ENCODE measurements around the gene TNS4.

Gene TNS4

DNA sequence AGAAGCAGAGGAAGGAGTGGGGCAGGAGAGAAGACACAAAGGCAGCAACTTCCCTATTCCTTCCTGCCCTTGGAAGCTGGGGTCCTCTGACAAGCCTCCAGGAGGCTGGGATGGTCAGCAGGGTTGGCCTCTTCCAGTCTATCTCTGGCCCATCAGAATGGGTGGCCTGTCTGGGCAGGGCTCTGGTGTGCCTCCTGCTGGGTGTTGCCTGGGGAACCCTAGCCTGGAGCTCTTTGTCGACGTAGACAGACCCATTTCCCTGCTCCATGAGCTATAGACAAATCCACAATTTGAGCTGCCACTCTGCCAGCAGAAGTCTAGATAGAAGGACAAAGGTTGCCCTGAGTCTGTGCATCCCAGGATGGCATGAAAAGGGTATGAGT is 46.8 kb downstream of the TNS4 start:
- no peak for DNase-seq

DNA sequence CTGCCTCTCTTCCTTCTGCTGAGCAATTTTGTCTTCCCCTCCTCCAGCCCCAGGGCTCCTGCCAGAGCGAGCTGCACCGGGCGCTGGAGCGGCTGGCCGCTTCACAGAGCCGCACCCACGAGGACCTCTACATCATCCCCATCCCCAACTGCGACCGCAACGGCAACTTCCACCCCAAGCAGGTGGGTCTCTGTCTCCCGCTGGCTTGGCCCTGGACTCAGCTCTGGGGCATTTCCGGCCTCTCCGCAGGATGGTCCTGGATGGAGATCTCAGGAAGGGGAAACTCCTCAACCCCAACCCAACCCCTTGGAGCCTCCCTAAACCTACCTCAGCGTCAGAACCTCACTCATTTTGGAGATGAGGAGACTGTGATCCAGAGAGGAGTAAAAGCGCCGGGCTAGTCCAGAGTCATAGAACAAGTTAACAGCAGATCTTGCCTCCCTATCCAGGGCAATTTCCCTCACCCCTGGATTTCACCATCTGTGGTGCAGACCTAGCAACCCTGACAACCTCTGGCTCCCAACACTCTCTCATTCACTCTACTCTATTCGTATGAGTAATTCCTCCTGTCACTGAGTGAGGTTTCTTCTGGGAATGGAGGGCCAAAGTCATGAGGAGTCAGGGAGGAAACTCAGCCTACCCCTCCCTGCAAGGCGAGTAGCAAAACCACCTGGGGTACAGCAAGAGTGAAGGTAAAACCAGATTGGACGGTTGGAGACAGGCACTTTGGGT is 47.4 kb downstream of the TNS4 start:
- DNase-seq = no peak

DNA sequence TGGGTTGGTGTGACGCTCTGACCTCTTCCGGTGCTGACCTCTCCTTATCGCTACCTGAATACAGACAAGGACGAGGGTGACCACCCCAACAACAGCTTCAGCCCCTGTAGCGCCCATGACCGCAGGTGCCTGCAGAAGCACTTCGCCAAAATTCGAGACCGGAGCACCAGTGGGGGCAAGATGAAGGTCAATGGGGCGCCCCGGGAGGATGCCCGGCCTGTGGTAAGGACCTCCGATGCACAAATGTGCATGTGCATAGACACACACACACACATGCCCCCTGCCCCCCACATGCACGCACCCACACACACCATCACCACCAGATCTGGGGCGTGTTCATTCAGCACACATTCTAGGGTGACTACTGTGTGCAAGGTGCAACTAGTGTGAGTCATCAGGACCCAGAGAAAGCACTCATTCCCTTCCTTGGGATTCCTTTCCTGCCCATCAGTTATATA is 48.5 kb downstream of the TNS4 start:
- no peak for DNase-seq

DNA sequence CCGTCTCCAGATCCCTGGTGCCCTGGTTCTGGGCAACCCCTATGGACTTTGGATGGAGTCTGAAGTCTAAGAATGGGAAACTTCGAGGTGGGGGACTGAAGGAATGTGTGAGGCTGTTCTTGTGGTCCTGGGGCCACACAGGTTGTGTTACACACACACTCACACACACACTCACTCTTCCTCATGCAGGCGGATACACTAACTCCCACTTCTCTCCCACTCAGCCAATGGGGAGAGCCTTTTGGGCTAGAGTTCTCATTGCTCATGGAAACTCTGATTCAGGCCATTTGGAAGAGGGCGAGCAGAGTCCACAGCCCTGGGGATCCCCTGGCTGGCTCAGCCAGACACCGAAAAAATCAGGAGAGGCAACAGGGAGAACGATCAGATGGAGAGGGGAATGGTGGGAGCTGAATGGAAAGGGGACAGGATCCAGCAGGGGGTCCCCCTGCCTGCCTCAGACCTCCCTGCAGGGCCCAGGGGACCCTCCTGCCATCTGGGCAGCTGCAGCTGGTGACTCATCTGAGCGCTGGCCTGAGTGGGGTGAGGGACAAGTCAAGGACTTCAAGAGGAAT is 49.1 kb downstream of the TNS4 start:
- peak; percentile 14 for DNase-seq

DNA sequence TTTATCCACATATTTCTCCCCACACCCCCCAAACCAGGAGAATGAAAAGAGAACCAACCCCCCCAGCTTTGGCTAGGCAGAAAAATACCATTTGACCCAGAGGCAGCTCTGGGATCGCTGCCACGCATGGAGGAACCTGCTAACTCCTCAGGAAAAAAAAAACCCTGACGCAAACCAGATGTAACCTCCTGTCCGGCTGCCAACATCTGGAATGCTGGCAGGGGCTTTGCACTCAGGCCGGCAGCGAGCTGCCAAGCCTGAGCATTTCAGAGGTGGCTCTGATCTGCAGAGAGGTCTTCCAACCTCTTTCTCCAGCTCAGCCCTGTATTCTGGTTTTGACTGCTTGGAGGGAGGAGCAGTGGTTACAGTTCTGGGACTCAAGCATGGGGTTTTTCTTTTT is 50.0 kb downstream of the TNS4 start:
- DNase-seq = no peak

DNA sequence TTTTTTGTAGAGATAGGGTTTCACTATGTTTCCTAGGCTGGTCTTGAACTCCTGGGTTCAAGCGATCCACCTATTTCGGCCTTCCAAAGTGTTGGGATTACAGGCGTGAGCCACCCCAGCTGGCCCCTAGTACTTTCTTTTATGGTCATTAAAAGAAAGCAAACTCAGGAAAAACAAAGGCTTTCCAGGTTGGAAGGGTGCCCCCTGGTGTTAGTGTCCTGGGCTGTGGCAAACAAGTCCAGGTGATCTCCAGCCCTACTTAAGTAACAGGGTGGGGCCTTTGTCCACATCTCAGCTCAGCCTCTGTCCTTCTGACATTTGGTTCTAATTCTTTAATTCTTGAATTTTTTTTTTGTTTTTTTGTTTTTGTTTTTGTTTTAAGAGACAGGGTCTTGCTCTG is 51.2 kb downstream of the TNS4 start:
- peak; percentile 46 for DNase-seq

DNA sequence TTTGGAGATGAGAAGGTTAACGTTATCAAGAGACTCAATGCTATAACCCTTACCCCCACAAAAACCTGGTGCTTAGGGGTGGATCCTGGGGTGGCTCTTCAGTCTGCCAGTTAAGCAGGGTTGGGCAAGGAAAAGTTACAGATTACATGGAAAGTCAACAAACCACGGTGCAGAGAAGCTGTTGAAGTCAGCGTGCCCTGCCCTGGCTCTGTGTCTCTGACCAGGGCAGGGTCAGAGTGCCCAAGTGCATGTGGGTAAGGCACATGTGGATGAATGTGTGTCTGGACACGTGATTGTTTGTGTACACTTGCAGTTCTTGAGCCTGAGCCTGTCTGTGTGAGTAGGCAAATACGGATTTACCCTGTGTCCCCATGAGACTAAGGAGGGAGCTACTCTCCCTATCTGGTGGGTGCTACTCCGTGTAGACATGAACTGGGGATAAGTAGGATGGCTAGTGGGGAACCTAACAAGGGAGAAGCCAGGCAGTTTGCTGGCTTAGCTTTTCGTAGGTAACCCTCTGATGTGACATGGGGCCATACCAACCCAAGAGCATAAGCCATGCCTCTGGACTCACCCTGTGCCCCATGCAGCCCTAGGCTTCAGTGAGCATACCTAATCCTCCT is 52.7 kb downstream of the TNS4 start:
- no peak for DNase-seq

DNA sequence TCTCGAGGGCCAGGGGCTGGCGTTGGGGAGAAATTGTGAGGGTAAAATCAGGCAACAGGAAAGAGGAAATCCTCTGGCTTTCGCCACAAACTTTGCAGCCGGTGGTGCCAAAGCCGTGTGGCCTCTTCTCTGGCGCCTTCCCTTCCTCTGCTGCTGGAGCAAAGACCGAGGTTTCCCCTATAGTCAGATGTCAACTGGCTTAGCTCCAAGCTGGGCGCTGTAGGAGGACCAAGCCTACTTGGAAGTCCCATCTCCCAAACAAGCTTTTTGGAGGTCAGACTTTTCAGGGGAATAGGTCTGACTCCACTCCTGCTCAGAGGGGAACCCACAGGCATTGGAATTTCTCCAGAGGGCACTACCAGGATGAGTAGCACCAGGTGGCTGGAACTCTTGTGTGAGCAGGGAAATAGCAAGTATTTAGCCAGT is 53.2 kb downstream of the TNS4 start:
- DNase-seq = no peak

DNA sequence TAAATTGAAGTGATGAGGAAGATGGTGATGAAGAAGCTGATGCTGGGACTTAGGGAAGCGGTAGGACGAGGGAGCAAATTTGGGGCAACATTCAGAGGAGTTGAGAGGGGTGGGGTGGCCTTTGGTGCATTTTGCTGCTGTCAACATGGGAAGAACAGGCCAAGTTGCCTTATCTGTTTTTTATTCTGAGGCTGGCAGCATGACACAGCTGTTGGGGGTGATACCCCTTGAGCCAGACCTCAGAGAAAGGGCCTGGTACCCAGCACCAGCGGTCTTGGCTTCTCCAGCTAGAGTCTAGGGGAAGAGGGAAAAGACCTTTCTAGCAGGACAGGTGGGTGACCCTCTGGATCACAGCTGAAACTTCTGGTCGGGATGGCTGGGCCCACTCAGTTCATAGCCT is 53.6 kb downstream of the TNS4 start:
- no peak for DNase-seq

DNA sequence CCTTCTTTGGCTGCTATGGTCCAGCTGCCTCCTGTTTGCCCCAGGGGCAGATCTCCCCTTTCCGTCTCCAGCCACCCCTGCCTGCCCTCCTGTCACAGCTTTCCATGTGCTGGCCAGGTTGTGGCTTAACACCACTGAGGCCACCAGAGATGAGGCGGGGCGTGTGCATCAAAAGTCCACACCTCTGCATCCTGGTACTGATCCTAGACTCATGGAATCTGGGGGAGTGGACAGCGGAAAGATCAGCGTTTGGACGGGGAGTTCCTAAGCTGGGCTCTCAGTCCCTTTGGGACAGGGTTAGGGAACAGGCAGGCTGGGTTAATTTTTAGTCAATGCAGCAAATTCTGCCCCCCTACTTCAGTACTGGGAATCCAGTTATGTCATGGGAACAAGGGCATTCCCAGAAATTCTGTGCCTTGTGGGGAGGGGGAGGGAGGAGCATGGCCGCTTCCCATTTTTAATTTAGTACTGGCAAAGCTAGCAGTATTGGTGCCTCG is 54.2 kb downstream of the TNS4 start:
- DNase-seq = no peak

DNA sequence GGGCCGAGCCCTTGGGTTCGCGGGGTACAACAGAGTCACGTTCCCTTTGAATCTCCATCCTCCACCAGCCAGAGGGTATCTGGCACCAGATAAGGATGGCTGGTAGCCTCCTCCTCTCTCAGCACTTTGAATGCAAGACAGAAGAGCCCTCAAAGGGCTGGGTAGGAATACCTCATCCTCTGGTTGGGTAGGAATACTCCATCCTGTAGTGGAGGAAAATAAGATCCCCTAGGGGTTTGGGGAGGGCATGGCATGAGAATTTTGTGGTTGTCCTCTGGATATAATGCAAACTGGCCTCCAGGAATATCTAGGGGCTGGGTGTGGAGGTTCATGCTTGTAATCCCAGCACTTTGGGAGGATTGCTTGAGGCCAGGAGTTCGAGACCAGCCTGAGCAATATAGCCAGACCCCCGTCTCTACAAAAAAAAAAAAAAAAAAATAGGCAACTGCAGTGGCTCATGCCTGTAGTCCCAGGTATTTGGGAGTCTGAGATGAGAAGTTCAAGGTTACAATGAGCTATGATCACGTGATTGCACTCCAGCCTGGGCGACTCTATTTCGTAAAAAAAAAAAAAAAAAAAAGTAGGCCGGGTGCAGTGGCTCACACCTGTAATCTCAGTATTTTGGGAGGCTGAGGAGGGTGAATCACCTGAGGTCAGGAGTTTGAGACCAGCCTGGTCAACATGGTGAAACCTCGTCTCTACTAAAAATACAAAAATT is 55.5 kb downstream of the TNS4 start:
- DNase-seq = no peak

DNA sequence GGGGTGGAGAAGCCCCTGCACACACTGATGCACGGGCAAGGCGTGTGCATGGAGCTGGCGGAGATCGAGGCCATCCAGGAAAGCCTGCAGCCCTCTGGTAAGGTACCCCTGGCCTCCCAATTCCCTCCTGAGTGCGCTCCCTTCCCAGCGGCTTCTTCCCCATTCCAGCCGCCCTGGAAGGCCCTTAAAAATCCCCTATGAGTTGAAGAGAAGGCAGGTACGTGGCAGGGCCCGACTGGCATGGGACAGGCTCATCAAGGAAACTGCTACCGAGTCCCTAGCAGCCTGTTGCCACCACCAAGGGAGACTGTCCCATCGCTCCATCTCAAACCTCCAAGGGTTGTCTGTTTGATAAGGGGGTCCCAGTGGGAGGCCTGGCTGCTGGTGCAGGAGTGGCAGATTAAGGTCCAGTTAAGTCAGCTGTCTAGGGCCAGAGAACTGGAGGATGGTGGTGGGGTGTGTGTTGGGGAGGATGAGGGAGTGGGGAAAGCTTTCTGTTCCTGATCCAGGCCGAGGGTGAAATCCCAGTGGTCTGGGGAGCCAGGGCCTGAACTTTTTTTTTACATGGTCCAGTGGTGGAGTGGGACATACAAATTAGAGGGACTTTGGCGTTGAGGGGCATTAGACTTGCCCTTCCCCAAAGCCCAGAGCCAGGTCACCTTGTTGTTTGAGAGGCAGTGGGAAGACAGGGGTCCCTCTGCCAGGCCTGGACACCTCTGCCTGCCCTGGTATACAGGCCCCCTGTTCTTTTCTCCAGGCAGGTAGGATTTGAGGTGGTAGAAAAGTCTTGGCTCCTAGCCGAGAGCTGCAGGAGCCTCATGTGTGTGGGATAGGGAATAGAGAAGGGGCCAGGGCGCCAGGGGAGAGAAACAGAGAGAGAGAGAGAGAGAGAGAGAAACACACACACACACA is 57.2 kb downstream of the TNS4 start:
- no peak for DNase-seq

DNA sequence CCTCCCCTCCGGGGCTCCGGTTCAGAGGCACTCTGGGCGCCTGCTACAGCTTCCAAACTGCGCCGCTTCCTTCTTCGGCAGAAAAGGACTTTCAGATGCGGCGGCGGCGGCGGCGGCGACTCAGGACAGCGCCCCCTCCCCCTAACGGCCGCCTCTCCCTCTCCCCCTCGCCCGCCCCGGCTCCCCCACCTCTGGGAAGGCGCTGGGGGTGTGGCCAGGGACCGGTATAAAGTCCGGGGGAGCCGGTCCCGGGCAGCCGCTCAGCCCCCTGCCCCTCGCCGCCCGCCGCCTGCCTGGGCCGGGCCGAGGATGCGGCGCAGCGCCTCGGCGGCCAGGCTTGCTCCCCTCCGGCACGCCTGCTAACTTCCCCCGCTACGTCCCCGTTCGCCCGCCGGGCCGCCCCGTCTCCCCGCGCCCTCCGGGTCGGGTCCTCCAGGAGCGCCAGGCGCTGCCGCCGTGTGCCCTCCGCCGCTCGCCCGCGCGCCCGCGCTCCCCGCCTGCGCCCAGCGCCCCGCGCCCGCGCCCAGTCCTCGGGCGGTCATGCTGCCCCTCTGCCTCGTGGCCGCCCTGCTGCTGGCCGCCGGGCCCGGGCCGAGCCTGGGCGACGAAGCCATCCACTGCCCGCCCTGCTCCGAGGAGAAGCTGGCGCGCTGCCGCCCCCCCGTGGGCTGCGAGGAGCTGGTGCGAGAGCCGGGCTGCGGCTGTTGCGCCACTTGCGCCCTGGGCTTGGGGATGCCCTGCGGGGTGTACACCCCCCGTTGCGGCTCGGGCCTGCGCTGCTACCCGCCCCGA is 58.0 kb downstream of the TNS4 start, which contains the start of gene IGFBP4:
Gene IGFBP4 (plus strand): TSS at position 255 of the 792 bp plus-strand sequence. CDS start 286 bp downstream, at position 541.
- peak; percentile 66 for DNase-seq

DNA sequence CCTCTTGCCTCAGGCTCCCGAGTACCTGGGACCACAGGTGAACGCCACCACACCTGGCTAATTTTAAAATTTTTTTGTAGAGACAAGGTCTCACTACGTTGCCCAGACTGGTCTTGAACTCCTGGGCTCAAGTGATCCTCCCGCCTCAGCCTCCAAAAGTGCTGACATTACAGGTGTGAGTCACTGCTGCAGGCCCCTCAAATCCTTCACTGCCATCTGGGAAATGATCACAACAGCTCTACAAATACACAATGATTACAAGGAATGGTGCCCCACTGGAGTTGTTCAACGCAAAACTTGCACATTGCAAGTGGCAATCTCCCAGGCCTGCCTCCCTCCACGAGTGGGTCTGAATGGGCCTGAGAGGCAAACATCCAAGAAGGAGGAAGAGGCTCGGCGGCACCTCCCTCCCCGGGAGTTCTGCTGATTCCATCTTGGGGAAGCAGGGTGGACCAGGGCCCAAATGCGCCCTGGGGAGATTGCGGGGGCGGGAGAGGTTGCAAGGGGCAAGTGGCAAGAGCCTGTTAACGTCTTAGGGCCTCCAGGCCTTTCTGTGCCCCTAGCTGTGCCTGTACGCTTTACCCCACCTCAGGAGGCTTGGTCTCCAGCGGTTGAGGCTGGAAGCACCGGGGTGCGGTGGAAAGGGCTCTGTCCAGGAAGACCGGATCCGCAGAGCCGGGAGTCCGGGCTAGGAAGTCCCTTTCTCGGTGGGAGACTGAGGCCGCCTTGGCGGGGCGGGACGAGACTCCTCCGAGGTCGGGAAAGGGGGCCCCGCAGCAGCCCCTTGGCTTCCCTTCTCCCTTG is 58.8 kb downstream of the TNS4 start:
- DNase-seq = no peak

DNA sequence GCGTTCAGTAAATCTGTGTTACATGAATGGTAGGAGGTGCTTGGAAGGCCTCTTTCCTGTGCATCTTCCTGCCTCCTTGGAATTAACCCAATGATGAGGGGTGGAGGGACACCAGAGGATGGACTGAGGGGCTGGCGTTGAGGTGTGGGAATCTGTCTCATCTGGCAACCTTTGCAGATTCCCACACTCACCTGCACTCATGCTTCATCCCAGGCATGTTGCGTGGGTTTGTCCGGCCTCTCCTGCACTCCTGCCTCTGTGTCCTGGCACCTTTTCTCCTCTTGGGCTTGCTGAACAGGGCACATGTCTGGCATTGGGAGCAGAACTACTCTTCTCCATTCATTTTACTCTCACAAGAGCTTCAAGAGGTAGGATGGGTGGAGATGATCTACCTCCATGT is 61.3 kb downstream of the TNS4 start:
- no peak for DNase-seq

DNA sequence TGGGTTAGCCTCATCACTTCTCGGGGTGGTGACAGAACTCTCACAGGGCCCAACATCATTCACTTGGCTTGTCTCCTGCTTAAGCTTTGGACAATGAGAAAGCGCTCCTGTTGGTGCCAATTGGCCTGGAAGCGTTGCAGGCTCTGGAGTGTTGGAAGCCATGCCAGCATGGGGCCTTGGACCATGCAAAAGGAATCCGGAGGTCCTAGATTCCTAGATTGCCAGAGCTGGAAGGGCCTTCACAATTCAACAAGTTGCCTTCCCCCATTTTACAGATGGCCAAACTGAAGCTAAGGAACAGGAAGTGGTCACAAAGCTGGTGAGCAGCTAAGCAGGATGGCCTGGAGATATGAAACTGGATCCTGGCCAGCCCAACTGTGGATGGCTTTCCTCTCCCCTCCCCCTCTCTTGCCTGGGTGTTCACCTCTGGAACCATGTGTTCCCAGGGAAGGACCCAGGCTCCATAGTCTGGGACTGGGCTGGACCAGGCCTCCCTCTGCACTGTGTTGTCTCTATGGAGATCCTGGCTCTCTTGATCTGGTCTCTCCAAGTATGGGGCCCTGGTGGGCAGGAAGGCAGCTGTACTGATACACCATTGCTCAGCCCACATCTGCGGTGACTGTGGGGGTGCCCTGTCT is 64.2 kb downstream of the TNS4 start:
- no peak for DNase-seq

DNA sequence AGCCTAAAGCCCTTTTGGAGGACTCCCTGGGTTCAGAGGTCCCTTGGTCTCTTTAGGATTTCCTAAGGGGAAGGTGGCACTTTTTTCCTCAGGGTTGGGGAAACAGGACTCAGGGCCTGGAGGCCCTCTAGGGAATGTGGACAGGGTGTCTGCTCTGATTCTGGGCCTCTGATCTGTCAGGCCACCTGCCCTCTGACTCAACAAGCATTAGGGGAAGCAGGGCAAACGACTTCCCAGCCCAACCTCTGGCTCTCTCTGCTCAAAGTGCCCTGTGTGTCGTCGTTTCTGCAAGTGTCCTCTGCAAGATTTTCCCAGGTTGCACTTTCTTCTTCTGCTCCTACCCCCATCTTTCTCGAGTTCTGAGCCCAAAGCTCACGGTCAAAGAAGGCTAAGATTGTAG is 64.8 kb downstream of the TNS4 start:
- DNase-seq = no peak

DNA sequence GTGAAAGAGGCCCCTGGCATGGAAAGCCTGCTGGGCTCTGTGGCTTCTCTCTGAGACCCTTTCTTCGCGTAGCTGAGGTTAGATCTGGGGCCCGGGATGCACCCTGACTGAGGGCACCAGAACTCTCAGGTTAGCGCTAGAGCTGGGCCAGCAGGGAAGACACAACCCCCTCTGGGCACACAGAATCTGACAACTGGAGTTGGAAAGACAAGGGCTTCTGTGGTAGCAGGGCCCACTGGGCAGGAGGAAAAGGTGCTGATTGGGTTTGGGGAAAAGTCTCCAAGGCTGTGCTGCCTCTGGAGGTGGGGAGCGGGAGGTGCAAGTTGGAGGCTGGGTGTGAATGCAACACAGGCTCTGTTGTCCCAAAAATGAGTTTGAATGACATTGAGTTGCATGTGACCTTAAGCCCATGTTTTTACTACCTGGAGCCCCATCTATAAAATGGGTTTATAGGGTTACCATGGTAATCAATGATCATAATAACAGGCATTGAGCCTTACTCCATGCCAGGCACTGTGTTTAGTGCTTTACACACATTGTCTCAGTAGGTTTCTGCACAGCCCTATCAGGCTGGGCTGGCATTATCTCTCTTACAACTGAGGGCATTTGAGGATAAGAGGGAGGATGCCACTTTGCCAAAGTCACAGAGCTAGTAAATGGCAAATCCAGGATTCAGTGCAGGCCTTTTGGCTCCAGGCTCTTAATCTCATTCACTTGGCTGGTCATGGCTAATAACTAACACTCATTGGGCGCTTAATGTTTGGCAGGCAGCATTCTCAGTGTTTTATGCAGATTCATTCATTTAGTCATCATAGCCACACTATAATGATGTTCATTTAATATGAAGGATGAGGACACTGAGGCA is 67.6 kb downstream of the TNS4 start:
- peak; percentile 20 for DNase-seq
